HepG2 (cell line): ENCODE measurements around the gene TSC22D4. TPM values are rescaled to one million over a fixed set of nuclear protein-coding genes. Genes with fewer than 3 reads are reported as not detected.

Source experiments
- HCFC1 ChIP-seq: fragments of 150-350 bp; IDR thresholded peaks from 2 replicates; pipeline ENCODE4 v1.6.1; 2014; ENCODE audit warnings: low read depth, low read length
- HNRNPK ChIP-seq: fragments of 200-400 bp; formaldehyde crosslinking; IDR thresholded peaks from 2 replicates; pipeline ENCODE4 v1.6.1; 2018; ENCODE audit warnings: low read length, low read depth, moderate library complexity, mild to moderate bottlenecking; ENCODE audit not compliant: poor library complexity, severe bottlenecking
- HNRNPUL1 ChIP-seq: fragments of 200-400 bp; formaldehyde crosslinking; IDR thresholded peaks from 2 replicates; pipeline ENCODE4 v1.6.1; 2017; ENCODE audit warnings: low read depth, mild to moderate bottlenecking, low read length, moderate library complexity
- LBX2 ChIP-seq: sonication (generic); formaldehyde crosslinking; IDR thresholded peaks from 2 replicates; pipeline ENCODE4 v1.5.0; 2020; ENCODE audit warnings: missing genetic modification reagents, mild to moderate bottlenecking, borderline replicate concordance
- NFATC3 ChIP-seq: sonication (generic); formaldehyde crosslinking; IDR thresholded peaks from 2 replicates; pipeline ENCODE4 v1.5.1; 2020; ENCODE audit warnings: mild to moderate bottlenecking, missing genetic modification reagents
- PBX2 ChIP-seq: IDR thresholded peaks from 2 replicates; pipeline ENCODE4 v1.6.1; 2016; ENCODE audit warnings: control low read depth
- SATB2 ChIP-seq: sonication (generic); formaldehyde crosslinking; IDR thresholded peaks from 2 replicates; pipeline ENCODE4 v1.5.0; 2020; ENCODE audit warnings: missing genetic modification reagents
- SETDB1 ChIP-seq: sonication (generic); formaldehyde crosslinking; IDR thresholded peaks from 2 replicates; pipeline ENCODE4 v1.5.1; 2020; ENCODE audit warnings: missing genetic modification reagents, mild to moderate bottlenecking, borderline replicate concordance
- SMARCC2 ChIP-seq: fragments of 450-650 bp; IDR thresholded peaks from 2 replicates; pipeline ENCODE4 v1.6.1; 2017; ENCODE audit warnings: antibody characterized with exemption, mild to moderate bottlenecking
- SMYD3 ChIP-seq: sonication (generic); formaldehyde crosslinking; IDR thresholded peaks from 2 replicates; pipeline ENCODE4 v1.8.1; 2023; ENCODE audit warnings: mild to moderate bottlenecking, missing genetic modification reagents
- SP1 ChIP-seq, 2 experiments: fragments of 450-650 bp in 1 of 2; sonication (generic) in 1 of 2; formaldehyde crosslinking in 1 of 2; IDR thresholded peaks; 2 replicates each; pipeline versions ENCODE4 v1.4.0 to v1.6.1; 2016 to 2020; ENCODE audit warnings: missing genetic modification reagents in 1 of 2
- SRSF4 ChIP-seq: fragments of 200-400 bp; formaldehyde crosslinking; IDR thresholded peaks from one replicate; pipeline ENCODE4 v1.6.1; 2018; ENCODE audit warnings: mild to moderate bottlenecking, low read depth, low read length, moderate library complexity; ENCODE audit not compliant: poor library complexity, severe bottlenecking
- SRSF9 ChIP-seq: fragments of 200-400 bp; formaldehyde crosslinking; IDR thresholded peaks from 2 replicates; pipeline ENCODE4 v1.6.1; 2018; ENCODE audit warnings: borderline replicate concordance, mild to moderate bottlenecking, low read depth, low read length; ENCODE audit not compliant: insufficient read depth, poor library complexity, severe bottlenecking
- ZBTB21 ChIP-seq: sonication (generic); formaldehyde crosslinking; IDR thresholded peaks from 2 replicates; pipeline ENCODE4 v1.4.0; 2020; ENCODE audit warnings: missing genetic modification reagents
- ZBTB7A ChIP-seq: sonication (generic); formaldehyde crosslinking; IDR thresholded peaks from 2 replicates; pipeline ENCODE4 v1.8.0; 2022; ENCODE audit warnings: mild to moderate bottlenecking, missing genetic modification reagents
- ZNF142 ChIP-seq: sonication (generic); formaldehyde crosslinking; IDR thresholded peaks from 2 replicates; pipeline ENCODE4 v1.4.0; 2020; ENCODE audit warnings: missing genetic modification reagents
- ZNF510 ChIP-seq: sonication (generic); formaldehyde crosslinking; IDR thresholded peaks from 2 replicates; pipeline ENCODE4 v1.4.0; 2020; ENCODE audit warnings: low read depth, mild to moderate bottlenecking, missing genetic modification reagents
- ZNF589 ChIP-seq: sonication (generic); formaldehyde crosslinking; conservative IDR thresholded peaks from 2 replicates; pipeline ENCODE4 v1.8.0; 2022; ENCODE audit warnings: mild to moderate bottlenecking, moderate library complexity, missing genetic modification reagents
- ZNF704 ChIP-seq: sonication (generic); formaldehyde crosslinking; IDR thresholded peaks from 2 replicates; pipeline ENCODE4 v1.8.1; 2023; ENCODE audit warnings: mild to moderate bottlenecking, inconsistent platforms, moderate library complexity, missing genetic modification reagents, borderline replicate concordance
- ZNF781 ChIP-seq: sonication (generic); formaldehyde crosslinking; IDR thresholded peaks from 2 replicates; pipeline ENCODE4 v1.5.1; 2020; ENCODE audit warnings: borderline replicate concordance, mild to moderate bottlenecking, missing genetic modification reagents; ENCODE audit errors: not compliant biosample characterization
- polyA plus RNA-seq, 8 experiments: library from polyadenylated mRNA; depleted of rRNA in 3 of 8; stranded (reverse) in 7 of 8; unstranded in 1 of 8; fragments of >200 nt; fragmentation: Illumina TruSeq in 4 of 8; extraction: Trizol in 4 of 8; gene quantifications; 2 replicates each; pipeline versions ENCODE4 v1.2.1 to v1.2.3, GENCODE V29; 2011 to 2016; ENCODE audit warnings: low read depth in 4 of 8, missing spikeins in 1 of 8, mixed read lengths in 1 of 8; ENCODE audit not compliant: insufficient read depth in 1 of 8
- total RNA-seq, 5 experiments: library from RNA; depleted of rRNA; stranded (reverse); fragments of >200 nt; fragmentation: Illumina TruSeq; extraction: Trizol; gene quantifications; 2 replicates each; pipeline ENCODE4 v1.2.3, GENCODE V29; 2016; ENCODE audit warnings: low read depth in 1 of 5

Gene TSC22D4
- total and polyA plus RNA-seq, 2 of the 13 experiments (the other 11 are each of a cell fraction or from before 2014, with no cell fraction given): 7.7 to 8.7 TPM

- TF ChIP-seq PBX2 (CRISPR knock-in tag): no peak
- TF ChIP-seq HNRNPUL1: no peak
- TF ChIP-seq NFATC3: no peak
- TF ChIP-seq SMARCC2: no peak
- TF ChIP-seq SETDB1: no peak
- peak; percentile 69; the same call in 1 of the 2 replicates for TF ChIP-seq SMYD3
- TF ChIP-seq ZNF589 (CRISPR knock-in tag): no peak
- no peak for TF ChIP-seq ZNF142 (CRISPR knock-in tag)
- TF ChIP-seq ZBTB21: no peak
- TF ChIP-seq SATB2 (CRISPR knock-in tag): no peak
- no peak for TF ChIP-seq HCFC1
- TF ChIP-seq ZBTB7A (CRISPR knock-in tag): peak; percentile 88
- TF ChIP-seq SRSF9: no peak
- no peak for TF ChIP-seq LBX2 (CRISPR knock-in tag)
- no peak for TF ChIP-seq ZNF704 (CRISPR knock-in tag)
- no peak for TF ChIP-seq HNRNPK
- no peak for TF ChIP-seq SRSF4
- no peak for TF ChIP-seq ZNF781
- TF ChIP-seq SP1 (IDR thresholded peaks at IDR 0.05): no peak
- TF ChIP-seq SP1 (CRISPR knock-in tag; IDR thresholded peaks at IDR 0.05): no peak
- TF ChIP-seq ZNF510 (CRISPR knock-in tag): no peak
Observed at GRCh38 chr7:100435401-100436304, 43.4 kb downstream of the TSC22D4 start (continued).
